Vagina (tissue), 2 donors: ENCODE data around the gene CNFN. TPM values are rescaled to one million over a fixed set of nuclear protein-coding genes. Genes with fewer than 3 reads are reported as not detected.

Experiments used
- DNase-seq, 2 donors: peaks; one replicate each; pipeline ENCODE4 v3.0.0-alpha.2; 2017; ENCODE audit errors: extremely low spot score in 2 of 2
- H3K27ac ChIP-seq: fragments of 200-600 bp; sonication (generic); one replicate; pipeline ENCODE4 v1.5.1; 2019
- H3K27me3 ChIP-seq: fragments of 200-600 bp; sonication (generic); one replicate; pipeline ENCODE4 v1.5.1; 2019
- H3K36me3 ChIP-seq, 2 donors: fragments of 200-600 bp; sonication (generic); one replicate each; pipeline ENCODE4 v1.5.1; 2017 to 2019
- H3K4me1 ChIP-seq: fragments of 200-600 bp; sonication (generic); one replicate; pipeline ENCODE4 v1.5.1; 2019
- H3K4me3 ChIP-seq, 2 donors: fragments of 200-600 bp; sonication (generic); 1 replicate in 1 of 2; 2 replicates in 1 of 2; pipeline ENCODE4 v1.5.1; 2016 to 2019
- H3K9me3 ChIP-seq: fragments of 200-600 bp; sonication (generic); one replicate; pipeline ENCODE4 v1.5.1; 2019
- POLR2A ChIP-seq, 2 donors: fragments of 450-650 bp; IDR thresholded peaks; one replicate each; pipeline ENCODE4 v1.6.1; 2017; ENCODE audit warnings: antibody characterized with exemption in 2 of 2, mild to moderate bottlenecking in 2 of 2, moderate library complexity in 2 of 2
- POLR2AphosphoS5 ChIP-seq, 2 donors: sonication (generic); formaldehyde crosslinking; IDR thresholded peaks; one replicate each; pipeline ENCODE4 v1.9.0; 2017; ENCODE audit warnings: antibody characterized with exemption in 2 of 2, mild to moderate bottlenecking in 2 of 2, low read depth in 1 of 2; ENCODE audit not compliant: insufficient read depth in 1 of 2
- intact Hi-C: fragments of 100-400 bp; cut with DNase I; formaldehyde crosslinking; loops from one replicate; pipeline ENCODE4 v1.15.1; 2023
- total RNA-seq: library from RNA; depleted of rRNA; stranded (reverse); fragments of >200 nt; gene quantifications from one replicate; pipeline ENCODE4 v1.2.3, GENCODE V29; 2016
- TF ChIP-seq, protein P1 (sequence below), 3 experiments: fragments of 450-650 bp in 2 of 3; fragments of 200-600 bp in 1 of 3; sonication (generic) in 1 of 3; IDR thresholded peaks; one replicate each; pipeline ENCODE4 v1.5.1; 2017 to 2019; ENCODE audit warnings: antibody characterized with exemption in 3 of 3, mild to moderate bottlenecking in 2 of 3, moderate library complexity in 2 of 3

CNFN gene
- total RNA-seq, 1 donor from 2014 or later: 106 TPM

DNA sequence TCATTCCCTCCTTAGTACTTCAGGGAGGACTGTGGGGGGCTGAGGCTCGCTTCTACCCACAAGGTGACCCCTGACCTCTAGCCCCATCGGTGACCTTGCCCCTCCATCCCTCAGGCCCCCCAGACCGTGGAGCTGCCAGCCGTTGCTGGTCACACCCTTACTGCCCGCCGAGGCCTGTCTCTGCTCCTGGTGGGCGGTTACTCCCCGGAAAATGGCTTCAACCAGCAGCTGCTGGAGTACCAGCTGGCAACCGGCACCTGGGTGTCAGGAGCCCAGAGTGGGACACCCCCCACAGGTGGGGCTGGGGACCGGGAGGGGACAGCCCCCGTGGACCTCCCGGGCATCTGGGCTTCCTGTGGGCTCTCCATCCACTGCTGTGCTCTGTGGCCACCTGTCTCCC is 32.8 kb downstream of the CNFN start:
- no peaks in the 10 kb centered on the region for H3K27me3 ChIP-seq
- H3K36me3 ChIP-seq: peaks cover 0 to 28% of the 10 kb centered on the region in 2 donors
- TF ChIP-seq POLR2A (IDR thresholded peaks at IDR 0.05): no peak
- TF ChIP-seq, protein P1, sequence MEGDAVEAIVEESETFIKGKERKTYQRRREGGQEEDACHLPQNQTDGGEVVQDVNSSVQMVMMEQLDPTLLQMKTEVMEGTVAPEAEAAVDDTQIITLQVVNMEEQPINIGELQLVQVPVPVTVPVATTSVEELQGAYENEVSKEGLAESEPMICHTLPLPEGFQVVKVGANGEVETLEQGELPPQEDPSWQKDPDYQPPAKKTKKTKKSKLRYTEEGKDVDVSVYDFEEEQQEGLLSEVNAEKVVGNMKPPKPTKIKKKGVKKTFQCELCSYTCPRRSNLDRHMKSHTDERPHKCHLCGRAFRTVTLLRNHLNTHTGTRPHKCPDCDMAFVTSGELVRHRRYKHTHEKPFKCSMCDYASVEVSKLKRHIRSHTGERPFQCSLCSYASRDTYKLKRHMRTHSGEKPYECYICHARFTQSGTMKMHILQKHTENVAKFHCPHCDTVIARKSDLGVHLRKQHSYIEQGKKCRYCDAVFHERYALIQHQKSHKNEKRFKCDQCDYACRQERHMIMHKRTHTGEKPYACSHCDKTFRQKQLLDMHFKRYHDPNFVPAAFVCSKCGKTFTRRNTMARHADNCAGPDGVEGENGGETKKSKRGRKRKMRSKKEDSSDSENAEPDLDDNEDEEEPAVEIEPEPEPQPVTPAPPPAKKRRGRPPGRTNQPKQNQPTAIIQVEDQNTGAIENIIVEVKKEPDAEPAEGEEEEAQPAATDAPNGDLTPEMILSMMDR (IDR thresholded peaks at IDR 0.05): no peak
- no peak for TF ChIP-seq POLR2AphosphoS5 (IDR thresholded peaks at IDR 0.05; ENCODE audit: insufficient read depth in 1 of 2, low read depth in 1 of 2)
- no peak for DNase-seq
- H3K4me1 ChIP-seq: no peaks in the 10 kb centered on the region
- intact Hi-C loops: no loop called here
- H3K27ac ChIP-seq: no peak overlapping the region
- no peak overlapping the region for H3K4me3 ChIP-seq
- no peaks in the 10 kb centered on the region for H3K9me3 ChIP-seq

DNA sequence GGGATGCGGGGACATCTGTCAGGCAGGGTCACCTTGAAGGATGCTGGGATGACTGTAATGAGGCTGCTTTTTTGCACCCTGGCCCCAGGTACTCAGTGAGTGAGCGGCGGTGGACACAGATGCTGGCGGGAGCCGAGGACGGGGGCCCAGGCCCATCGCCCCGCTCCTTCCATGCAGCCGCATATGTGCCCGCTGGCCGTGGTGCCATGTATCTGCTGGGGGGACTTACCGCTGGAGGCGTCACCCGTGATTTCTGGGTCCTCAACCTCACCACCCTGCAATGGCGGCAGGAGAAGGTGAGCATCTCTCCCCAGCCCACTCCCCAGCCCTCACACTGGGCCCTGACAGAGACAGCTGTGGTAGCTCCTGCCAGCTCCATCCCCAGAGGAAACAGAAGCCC is 33.4 kb downstream of the CNFN start:
- Histone ChIP-seq H3K9me3 (no peaks in the 10 kb centered on the region), H3K27me3 (no peaks in the 10 kb centered on the region), H3K4me1 (no peaks in the 10 kb centered on the region), H3K4me3 (no peak overlapping the region), H3K27ac (no peak overlapping the region), H3K36me3 (peaks cover 0 to 28% of the 10 kb centered on the region in 2 donors)
- no peak for TF ChIP-seq POLR2A (IDR thresholded peaks at IDR 0.05)
- no peak for TF ChIP-seq POLR2AphosphoS5 (IDR thresholded peaks at IDR 0.05; ENCODE audit: insufficient read depth in 1 of 2, low read depth in 1 of 2)
- TF ChIP-seq, protein P1 (IDR thresholded peaks at IDR 0.05): no peak
- intact Hi-C loops: no loop called here
- DNase-seq: no peak

DNA sequence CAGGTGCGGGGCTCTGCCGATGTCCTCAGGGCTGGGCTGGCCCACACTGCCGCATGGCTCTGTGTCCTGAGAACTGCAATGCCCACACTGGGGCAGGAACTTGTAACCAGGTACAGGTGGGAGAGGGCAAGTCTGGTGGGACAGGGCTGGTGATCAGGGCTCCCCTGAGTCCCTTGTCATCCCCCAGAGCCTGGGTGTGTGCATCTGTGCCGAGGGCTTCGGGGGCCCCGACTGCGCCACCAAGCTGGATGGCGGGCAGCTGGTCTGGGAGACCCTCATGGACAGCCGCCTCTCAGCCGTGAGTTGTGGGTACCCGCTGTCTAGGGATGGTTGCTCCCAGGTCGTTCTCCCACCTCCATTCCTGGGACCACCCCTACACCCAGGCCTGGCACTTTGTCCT is 34.2 kb downstream of the CNFN start:
- Histone ChIP-seq H3K36me3 (peaks cover 0 to 28% of the 10 kb centered on the region in 2 donors), H3K9me3 (no peaks in the 10 kb centered on the region), H3K4me1 (no peaks in the 10 kb centered on the region), H3K4me3 (no peak overlapping the region), H3K27ac (no peak overlapping the region), H3K27me3 (no peaks in the 10 kb centered on the region)
- no peak for DNase-seq
- intact Hi-C loops: no loop called here
- TF ChIP-seq POLR2A (IDR thresholded peaks at IDR 0.05) (no peak), POLR2AphosphoS5 (IDR thresholded peaks at IDR 0.05; ENCODE audit: insufficient read depth in 1 of 2, low read depth in 1 of 2) (no peak)
- TF ChIP-seq, protein P1 (IDR thresholded peaks at IDR 0.05): no peak

DNA sequence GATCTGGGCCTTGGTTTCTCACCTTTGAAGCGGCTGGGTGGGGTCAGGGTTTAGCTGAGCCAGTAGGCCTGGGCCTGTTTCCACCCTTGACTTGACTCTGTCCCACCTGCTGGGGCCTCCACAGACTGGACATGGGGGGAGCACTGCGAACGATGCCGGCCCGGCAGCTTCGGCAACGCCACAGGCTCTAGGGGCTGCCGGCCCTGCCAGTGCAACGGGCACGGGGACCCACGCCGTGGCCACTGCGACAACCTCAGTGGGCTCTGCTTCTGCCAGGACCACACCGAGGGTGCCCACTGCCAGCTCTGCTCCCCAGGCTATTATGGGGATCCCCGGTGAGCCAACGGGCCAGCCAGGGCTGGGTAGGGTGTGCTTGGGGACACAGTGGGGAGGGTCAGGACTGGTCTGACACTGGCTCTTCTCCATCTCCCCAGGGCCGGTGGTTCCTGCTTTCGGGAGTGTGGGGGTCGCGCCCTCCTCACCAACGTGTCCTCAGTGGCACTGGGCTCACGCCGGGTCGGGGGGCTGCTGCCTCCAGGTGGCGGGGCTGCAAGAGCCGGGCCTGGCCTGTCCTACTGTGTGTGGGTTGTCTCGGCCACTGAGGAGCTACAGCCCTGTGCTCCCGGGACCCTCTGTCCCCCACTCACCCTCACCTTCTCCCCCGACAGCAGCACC is 36.6 kb downstream of the CNFN start:
- Histone ChIP-seq H3K27ac (no peak overlapping the region), H3K9me3 (no peaks in the 10 kb centered on the region), H3K4me3 (no peak overlapping the region), H3K27me3 (no peaks in the 10 kb centered on the region), H3K4me1 (no peaks in the 10 kb centered on the region), H3K36me3 (peaks cover 0 to 22% of the 10 kb centered on the region in 2 donors)
- TF ChIP-seq, protein P1 (IDR thresholded peaks at IDR 0.05): no peak
- intact Hi-C loops: no loop called here
- DNase-seq: no peak
